SH-SY5Y (cell line): ENCODE results near the gene SIAH3.

Source experiments
- GATA2 ChIP-seq: IDR thresholded peaks from 2 replicates; pipeline ENCODE4 v1.6.1; 2011; ENCODE audit warnings: mild to moderate bottlenecking, low read depth, low read length
- GATA3 ChIP-seq: IDR thresholded peaks from 2 replicates; pipeline ENCODE4 v1.6.1; 2011; ENCODE audit warnings: low read depth, mild to moderate bottlenecking, low read length, moderate library complexity

DNA sequence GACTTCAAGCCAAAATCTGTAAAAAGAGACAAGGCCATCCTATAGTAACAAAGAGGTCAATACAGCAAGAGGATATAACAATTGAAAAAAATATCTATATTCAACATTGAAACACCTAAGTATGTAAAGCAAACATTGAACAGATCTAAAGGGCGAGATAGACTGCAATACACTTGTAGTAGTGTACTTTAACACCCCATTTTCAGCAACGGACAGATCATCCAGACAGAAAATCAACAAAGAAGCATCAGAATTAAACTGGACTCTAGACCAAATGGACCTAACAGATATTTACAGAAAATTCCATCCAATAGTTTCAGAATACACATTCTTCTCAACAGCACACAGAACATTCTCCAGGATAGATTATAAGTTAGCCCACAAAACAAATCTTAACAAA, 28.7 kb upstream of the SIAH3 start:
- TF ChIP-seq GATA3, result no peak
- no peak for TF ChIP-seq GATA2
